Mucosa of descending colon (tissue), 3 donors: Measurements from ENCODE around the gene MAP3K8. TPM values are rescaled to one million over a fixed set of nuclear protein-coding genes. Genes with fewer than 3 reads are reported as not detected.

Source experiments
- ATAC-seq: fragments of 200-7000 bp; cut with Tn5 transposase; one replicate; pipeline ENCODE4 v1.9.1; 2020; ENCODE audit warnings: mild to moderate bottlenecking, moderate library complexity
- DNase-seq, 3 donors: peaks; one replicate each; pipeline ENCODE4 v3.0.0-alpha.2; 2020
- H3K36me3 ChIP-seq: fragments of 200-600 bp; one replicate; pipeline ENCODE4 v1.8.0; 2021; ENCODE audit warnings: low read depth, mild to moderate bottlenecking
- H3K4me1 ChIP-seq: fragments of 200-600 bp; one replicate; pipeline ENCODE4 v1.8.0; 2021; ENCODE audit warnings: low read depth, mild to moderate bottlenecking
- H3K4me3 ChIP-seq: fragments of 200-600 bp; one replicate; pipeline ENCODE4 v1.8.0; 2021; ENCODE audit warnings: mild to moderate bottlenecking
- H3K9me3 ChIP-seq: fragments of 200-600 bp; one replicate; pipeline ENCODE4 v1.8.0; 2021; ENCODE audit warnings: mild to moderate bottlenecking
- intact Hi-C, 2 donors: fragments of 100-400 bp; cut with DNase I in 1 of 2; cut with micrococcal nuclease in 1 of 2; formaldehyde crosslinking; loops; one replicate each; pipeline versions ENCODE4 v1.11.0 to v1.11.1; 2022; cut with DNase I, micrococcal nuclease
- total RNA-seq, 3 donors: library from RNA; stranded (reverse); fragmentation: NEBNext Ultra II Directional in 2 of 3; extraction: Animal tissue kit (Norgen Biotek cat#: 25700) in 2 of 3; gene quantifications; one replicate each; pipeline versions ENCODE4 v1.2.1 to v1.2.4, GENCODE V29; 2021 to 2023
- TF ChIP-seq, protein P1 (sequence below): fragments of 200-600 bp; IDR thresholded peaks from one replicate; pipeline ENCODE4 v1.8.0; 2022; ENCODE audit warnings: antibody characterized with exemption, mild to moderate bottlenecking
- donor health status: DM: no; HTN: no; CAD: no; lungs with moderate emphysema.
- donor health status: DM: no; HTN: no; CAD: no.
- donor health status: DM: no; HTN: yes; CAD: no.

Gene MAP3K8
- total RNA-seq, 3 donors from 2014 or later = 12.3 to 20.3 (median 18.1) TPM

DNA sequence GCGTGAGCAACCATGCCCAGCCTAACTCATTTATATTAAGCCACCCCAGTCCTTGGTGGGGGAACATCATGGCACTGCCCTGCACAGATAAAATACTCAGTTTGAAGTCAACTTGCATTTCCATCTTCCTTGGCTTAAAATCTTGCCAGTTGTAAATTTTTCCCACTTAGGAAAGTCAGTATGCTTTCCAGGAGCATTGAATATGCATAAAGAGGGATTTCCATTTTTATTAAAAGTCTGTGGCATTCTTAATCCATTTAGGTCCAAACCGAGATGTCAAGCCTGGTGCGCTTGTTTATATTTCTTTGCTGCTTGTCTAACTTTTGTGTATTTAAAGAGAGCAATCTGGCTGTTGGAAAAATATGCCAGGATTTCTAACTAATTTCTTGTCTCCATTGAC, 26.1 kb downstream of the MAP3K8 start:
- no peak overlapping the region for H3K4me3 ChIP-seq
- DNase-seq (no peak), ATAC-seq (no peak)
- no peaks in the 10 kb centered on the region for H3K9me3 ChIP-seq
- H3K36me3 ChIP-seq = peaks cover 8% of the 10 kb centered on the region
- H3K4me1 ChIP-seq = no peaks in the 10 kb centered on the region
- TF ChIP-seq, protein P1, sequence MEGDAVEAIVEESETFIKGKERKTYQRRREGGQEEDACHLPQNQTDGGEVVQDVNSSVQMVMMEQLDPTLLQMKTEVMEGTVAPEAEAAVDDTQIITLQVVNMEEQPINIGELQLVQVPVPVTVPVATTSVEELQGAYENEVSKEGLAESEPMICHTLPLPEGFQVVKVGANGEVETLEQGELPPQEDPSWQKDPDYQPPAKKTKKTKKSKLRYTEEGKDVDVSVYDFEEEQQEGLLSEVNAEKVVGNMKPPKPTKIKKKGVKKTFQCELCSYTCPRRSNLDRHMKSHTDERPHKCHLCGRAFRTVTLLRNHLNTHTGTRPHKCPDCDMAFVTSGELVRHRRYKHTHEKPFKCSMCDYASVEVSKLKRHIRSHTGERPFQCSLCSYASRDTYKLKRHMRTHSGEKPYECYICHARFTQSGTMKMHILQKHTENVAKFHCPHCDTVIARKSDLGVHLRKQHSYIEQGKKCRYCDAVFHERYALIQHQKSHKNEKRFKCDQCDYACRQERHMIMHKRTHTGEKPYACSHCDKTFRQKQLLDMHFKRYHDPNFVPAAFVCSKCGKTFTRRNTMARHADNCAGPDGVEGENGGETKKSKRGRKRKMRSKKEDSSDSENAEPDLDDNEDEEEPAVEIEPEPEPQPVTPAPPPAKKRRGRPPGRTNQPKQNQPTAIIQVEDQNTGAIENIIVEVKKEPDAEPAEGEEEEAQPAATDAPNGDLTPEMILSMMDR = no peak
- intact Hi-C loops = no loop called here

- no peaks in the 10 kb centered on the region for H3K4me1 ChIP-seq
- no peaks in the 10 kb centered on the region for H3K9me3 ChIP-seq
- TF ChIP-seq, protein P1 = no peak
- ATAC-seq (no peak), DNase-seq (no peak)
- peaks cover 8% of the 10 kb centered on the region for H3K36me3 ChIP-seq
- no peak overlapping the region for H3K4me3 ChIP-seq
- intact Hi-C loops = no loop called here
These were observed 28.5 kb downstream of the MAP3K8 start for GRCh38 chr10:30462513-30462912.

DNA sequence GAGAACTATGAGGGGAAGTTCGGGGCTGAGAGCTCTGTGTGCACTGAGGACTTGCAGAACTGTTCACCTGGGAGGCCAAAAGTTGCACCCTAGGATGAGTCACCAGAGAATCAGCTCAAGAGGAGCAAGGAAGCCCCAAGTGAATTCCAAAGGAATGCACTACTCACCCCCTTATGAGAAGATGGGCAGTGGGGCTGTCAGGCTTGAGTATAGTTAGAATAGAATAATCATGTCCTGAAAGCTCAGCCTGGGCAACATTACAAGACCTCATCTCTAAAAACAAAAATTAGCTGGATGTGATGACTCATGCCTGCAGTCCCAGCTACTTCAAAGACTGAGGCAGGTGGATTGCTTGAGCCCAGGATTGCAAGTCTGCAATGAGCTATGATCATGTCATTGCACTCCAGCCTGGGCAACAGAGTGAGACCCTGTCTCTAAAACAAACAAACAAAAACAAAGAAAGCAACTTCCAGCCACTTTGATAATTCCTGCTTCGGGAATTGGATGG, 30.0 kb downstream of the MAP3K8 start:
- TF ChIP-seq, protein P1 = no peak
- ATAC-seq = no peak
- intact Hi-C loops = no loop called here
- Histone ChIP-seq H3K36me3 (peaks cover 8% of the 10 kb centered on the region), H3K4me1 (no peaks in the 10 kb centered on the region), H3K9me3 (no peaks in the 10 kb centered on the region), H3K4me3 (no peak overlapping the region)
- DNase-seq = no peak

GRCh38 chr10:30464675-30465074, 30.7 kb downstream of the MAP3K8 start:
- DNase-seq (no peak), ATAC-seq (no peak)
- H3K4me1 ChIP-seq = no peaks in the 10 kb centered on the region
- TF ChIP-seq, protein P1 = no peak
- no peak overlapping the region for H3K4me3 ChIP-seq
- peaks cover 8% of the 10 kb centered on the region for H3K36me3 ChIP-seq
- no peaks in the 10 kb centered on the region for H3K9me3 ChIP-seq
- intact Hi-C loops = no loop called here

DNA sequence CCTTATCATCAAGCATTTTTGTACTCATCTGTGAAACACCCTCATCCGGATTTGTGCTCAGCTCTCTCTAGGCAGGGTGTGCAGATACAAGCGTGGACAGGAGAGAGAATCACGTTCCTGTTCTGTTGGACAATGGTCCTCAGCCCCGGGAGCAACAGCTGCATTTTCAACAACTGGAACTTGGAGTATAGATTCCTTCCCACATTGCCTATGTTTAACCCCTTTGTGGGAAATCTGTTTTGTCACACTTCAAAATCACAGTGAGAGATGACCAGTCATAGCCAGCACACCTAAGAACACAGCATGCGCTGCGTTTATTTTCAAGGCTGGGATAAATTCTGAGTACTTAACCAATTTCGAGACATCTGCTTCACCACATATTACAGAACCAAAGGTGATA, 32.5 kb downstream of the MAP3K8 start:
- ATAC-seq = no peak
- Histone ChIP-seq H3K36me3 (peaks cover 5% of the 10 kb centered on the region), H3K4me3 (no peak overlapping the region), H3K9me3 (no peaks in the 10 kb centered on the region), H3K4me1 (no peaks in the 10 kb centered on the region)
- intact Hi-C loops = no loop called here
- TF ChIP-seq, protein P1 = no peak
- no peak for DNase-seq
